Activated CD8-positive, alpha-beta memory T cell treated with anti-CD3 and anti-CD28 coated beads, Interleukin-2, amount 10 ng/mL, durations not matched to agents 7 days and 5 days (primary cell): ENCODE data around the gene MEIKIN. TPM values are rescaled to one million over a fixed set of nuclear protein-coding genes. Genes with fewer than 3 reads are reported as not detected.

Source experiments
- ATAC-seq: fragments of 150-1000 bp; cut with Tn5 transposase; one replicate; pipeline ENCODE4 v1.10.0; 2021; ENCODE audit warnings: moderate library complexity
- CTCF ChIA-PET: fragments of 350-600 bp; sonication (Branson Sonifier 250); formaldehyde crosslinking; loops from one replicate; lab custom pipeline; 2021; ENCODE audit warnings: antibody characterized with exemption; lab: Charles Lee
- DNase-seq: peaks from one replicate; pipeline ENCODE4 v3.0.0-alpha.2; 2020
- H3K27ac Mint-ChIP-seq: one replicate; pipeline ENCODE4 v1.8.0; 2021; ENCODE audit warnings: mild to moderate bottlenecking, mixed read lengths
- H3K27me3 Mint-ChIP-seq: one replicate; pipeline ENCODE4 v1.8.0; 2021; ENCODE audit warnings: mixed read lengths
- H3K36me3 Mint-ChIP-seq: one replicate; pipeline ENCODE4 v1.8.0; 2021; ENCODE audit warnings: mild to moderate bottlenecking, mixed read lengths
- H3K4me1 Mint-ChIP-seq: one replicate; pipeline ENCODE4 v1.8.0; 2021; ENCODE audit warnings: mixed read lengths
- H3K4me3 Mint-ChIP-seq: one replicate; pipeline ENCODE4 v1.8.0; 2021; ENCODE audit warnings: mild to moderate bottlenecking, moderate library complexity, mixed read lengths
- H3K9me3 Mint-ChIP-seq: one replicate; pipeline ENCODE4 v1.8.0; 2022; ENCODE audit warnings: low read depth, mixed read lengths
- total RNA-seq, 2 experiments: library from RNA; stranded (reverse); gene quantifications; one replicate each; pipeline ENCODE4 v1.2.3, GENCODE V29; 2021

MEIKIN gene
- total RNA-seq, 2 experiments from 2014 or later, result not detected

DNA sequence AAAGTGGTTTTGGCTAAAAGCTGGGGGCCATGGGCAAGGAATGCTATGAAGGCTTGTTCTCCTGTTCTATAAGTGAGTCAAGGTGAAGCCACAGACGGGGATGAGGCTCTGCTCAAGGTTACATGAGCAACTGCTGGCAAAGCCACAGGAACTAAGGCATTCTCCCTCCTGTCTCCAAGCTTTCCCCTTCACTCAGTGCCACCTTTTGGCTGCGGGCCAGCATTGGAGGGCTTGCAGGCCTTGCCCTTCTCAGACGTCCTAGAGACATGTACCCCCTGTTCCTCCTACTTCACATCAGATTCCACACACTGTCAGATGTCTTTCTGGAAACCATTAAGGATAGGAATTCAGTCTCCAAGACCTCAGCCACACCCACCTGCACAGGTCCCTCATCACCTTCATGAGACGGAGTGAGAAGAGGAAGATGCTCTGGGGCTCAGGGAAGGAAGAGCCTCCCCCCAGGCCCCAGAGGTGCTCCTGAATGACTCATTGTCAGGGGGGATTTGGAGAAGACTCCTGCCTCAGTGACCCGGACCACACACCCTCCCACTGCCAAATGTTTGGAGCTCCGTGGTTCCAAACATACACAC lies 20.5 kb upstream of the MEIKIN start:
- Mint-ChIP-seq H3K27me3 (no peaks in the 10 kb centered on the region), H3K27ac (no peak overlapping the region), H3K4me3 (no peak overlapping the region), H3K9me3 (no peaks in the 10 kb centered on the region), H3K4me1 (no peaks in the 10 kb centered on the region), H3K36me3 (no peaks in the 10 kb centered on the region)
- ATAC-seq, result no peak
- DNase-seq, result no peak
- CTCF ChIA-PET, result no interaction called here

DNA sequence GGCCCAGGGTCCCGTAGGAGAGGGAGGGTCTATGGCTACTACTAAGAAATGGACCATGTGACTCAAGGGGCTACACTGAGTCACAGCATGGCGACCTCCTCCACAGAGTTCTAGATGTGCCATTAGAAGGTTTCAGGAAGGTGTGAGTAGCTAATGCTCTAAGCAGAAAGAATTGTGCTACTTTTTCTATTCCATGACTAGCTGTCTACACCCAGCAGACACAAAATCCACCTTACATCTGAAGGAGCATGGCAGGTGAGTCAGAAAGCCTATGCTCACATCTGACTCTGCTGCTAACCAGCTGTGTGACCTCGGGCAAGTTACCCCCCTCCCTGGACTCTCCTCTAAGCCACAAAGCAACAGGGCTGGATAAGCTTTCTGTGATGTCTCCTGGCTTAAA lies 14.4 kb upstream of the MEIKIN start:
- CTCF ChIA-PET, result interaction anchor here (0.8 kb wide), 1 partner anchor 47 kb away, joined by 3 read pairs; no protein-coding TSS in a partner anchor
- Mint-ChIP-seq H3K27me3 (peaks cover 2% of the 10 kb centered on the region), H3K27ac (no peak overlapping the region), H3K4me3 (no peak overlapping the region), H3K36me3 (peaks cover 6% of the 10 kb centered on the region), H3K4me1 (peaks cover 11% of the 10 kb centered on the region), H3K9me3 (no peaks in the 10 kb centered on the region)
- DNase-seq (no peak), ATAC-seq (no peak)

DNA sequence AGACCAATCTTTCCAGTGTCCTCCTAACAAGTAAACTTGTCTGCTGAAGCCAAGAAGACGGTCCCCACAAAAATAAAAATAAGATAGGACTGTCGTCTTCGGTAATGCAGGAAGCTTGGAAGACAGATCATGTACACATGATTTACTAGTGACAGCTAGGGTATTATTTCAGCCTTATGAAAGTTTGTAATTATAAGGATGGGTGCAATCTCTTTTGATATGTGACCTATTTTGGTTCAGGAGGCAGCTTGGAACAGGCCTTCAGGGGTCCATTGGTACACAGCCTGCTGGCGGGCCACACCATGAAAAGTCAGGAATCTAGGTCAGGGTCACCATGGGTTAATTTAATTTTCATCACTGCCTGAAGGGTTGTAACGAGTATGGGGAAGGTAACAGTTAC lies 13.7 kb upstream of the MEIKIN start:
- Mint-ChIP-seq H3K27me3 (peaks cover 2% of the 10 kb centered on the region), H3K9me3 (no peaks in the 10 kb centered on the region), H3K4me1 (peaks cover 17% of the 10 kb centered on the region), H3K4me3 (no peak overlapping the region), H3K36me3 (peaks cover 11% of the 10 kb centered on the region), H3K27ac (no peak overlapping the region)
- ATAC-seq, result no peak
- DNase-seq, result no peak
- CTCF ChIA-PET, result no interaction called here

DNA sequence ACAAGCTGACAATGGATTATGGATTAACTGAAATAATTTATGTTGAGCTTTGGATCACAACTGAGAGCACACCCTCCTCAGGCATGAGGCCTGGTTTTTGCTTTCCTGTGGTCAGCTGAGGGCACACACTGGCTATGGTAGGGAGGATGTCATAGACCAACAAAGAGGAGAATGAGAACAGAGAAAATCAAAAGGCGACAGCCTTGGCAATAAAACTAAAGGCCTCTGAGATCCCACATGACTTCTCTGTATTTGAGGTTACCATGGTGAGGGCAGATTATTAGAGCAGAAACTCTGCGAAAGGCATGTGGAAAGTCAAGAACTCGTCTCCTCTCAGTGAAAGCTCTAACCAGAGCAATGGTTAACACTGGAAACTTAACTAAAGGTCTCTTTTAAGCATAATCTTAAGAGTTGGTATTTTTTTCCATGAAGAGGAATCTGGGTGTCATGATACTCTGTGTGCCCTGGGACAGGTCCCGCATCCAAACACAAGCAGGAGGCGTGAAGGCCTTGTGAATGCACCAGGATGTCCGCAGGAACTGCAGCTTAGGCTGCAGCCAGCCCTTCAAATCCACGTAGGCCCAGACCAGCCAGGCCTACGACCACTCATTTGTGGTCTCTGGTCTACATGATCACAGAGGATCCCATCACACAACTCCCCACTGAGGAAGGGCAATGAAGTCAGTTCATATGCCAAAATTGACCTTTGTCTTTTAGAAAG lies 12.4 kb upstream of the MEIKIN start:
- peaks cover 20% of the 10 kb centered on the region for H3K4me1 Mint-ChIP-seq
- DNase-seq (no peak), ATAC-seq (no peak)
- peaks cover 14% of the 10 kb centered on the region for H3K36me3 Mint-ChIP-seq
- peaks cover 2% of the 10 kb centered on the region for H3K27me3 Mint-ChIP-seq
- CTCF ChIA-PET, result no interaction called here
- H3K4me3 Mint-ChIP-seq, result no peak overlapping the region
- no peaks in the 10 kb centered on the region for H3K9me3 Mint-ChIP-seq
- no peak overlapping the region for H3K27ac Mint-ChIP-seq

DNA sequence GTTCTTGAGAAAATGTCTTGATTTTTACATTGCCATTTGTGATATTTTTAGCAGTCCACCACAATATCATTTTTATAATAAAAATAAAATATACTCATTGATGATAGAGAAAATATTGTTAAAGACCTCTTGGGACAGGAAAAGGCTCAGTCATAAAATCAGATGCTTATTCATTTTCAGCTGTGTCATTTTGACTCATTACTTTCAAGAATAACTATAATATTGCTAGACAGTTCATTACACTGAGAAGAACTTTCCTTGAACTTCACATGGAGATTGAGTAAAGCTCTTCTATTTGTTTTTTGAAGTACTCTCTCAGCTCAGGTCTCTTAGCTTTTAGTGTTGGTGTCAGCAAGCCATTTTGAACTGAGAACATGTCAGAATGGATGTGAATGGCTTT lies 8.5 kb upstream of the MEIKIN start:
- H3K4me3 Mint-ChIP-seq, result no peak overlapping the region
- CTCF ChIA-PET, result no interaction called here
- H3K27me3 Mint-ChIP-seq, result peaks cover 5% of the 10 kb centered on the region
- H3K4me1 Mint-ChIP-seq, result peaks cover 20% of the 10 kb centered on the region
- peaks cover 9% of the 10 kb centered on the region for H3K36me3 Mint-ChIP-seq
- no peak overlapping the region for H3K27ac Mint-ChIP-seq
- DNase-seq, result no peak
- no peaks in the 10 kb centered on the region for H3K9me3 Mint-ChIP-seq
- peak; percentile 30 for ATAC-seq

DNA sequence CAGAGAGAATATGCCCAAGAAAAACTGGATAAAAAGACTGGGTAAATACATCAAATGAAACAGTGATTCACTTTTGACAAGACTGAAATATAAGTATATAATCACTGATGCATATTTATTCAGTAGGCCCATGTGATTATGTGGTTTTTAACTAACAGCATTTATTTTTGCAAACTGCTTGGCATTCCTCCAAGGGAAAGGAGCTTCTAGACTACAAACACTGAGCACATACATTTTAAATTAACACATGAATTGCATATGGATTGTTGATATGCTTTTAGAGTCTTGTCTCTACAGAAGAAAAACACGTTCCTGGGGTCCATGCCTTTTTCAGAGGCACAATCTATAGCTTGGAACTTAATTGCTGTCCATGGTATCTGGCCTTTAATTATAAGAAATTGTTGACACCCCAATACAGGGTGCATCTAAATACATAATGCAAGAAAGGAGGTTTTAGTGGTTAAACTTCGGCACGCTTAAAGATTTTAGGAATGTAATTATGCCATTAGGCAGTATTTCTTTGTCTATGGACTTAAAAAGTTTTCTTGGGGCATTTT lies 6.9 kb upstream of the MEIKIN start:
- Mint-ChIP-seq H3K27me3 (peaks cover 5% of the 10 kb centered on the region), H3K36me3 (peaks cover 9% of the 10 kb centered on the region), H3K9me3 (no peaks in the 10 kb centered on the region), H3K4me3 (no peak overlapping the region), H3K27ac (no peak overlapping the region), H3K4me1 (peaks cover 13% of the 10 kb centered on the region)
- ATAC-seq, result no peak
- CTCF ChIA-PET, result no interaction called here
- no peak for DNase-seq

DNA sequence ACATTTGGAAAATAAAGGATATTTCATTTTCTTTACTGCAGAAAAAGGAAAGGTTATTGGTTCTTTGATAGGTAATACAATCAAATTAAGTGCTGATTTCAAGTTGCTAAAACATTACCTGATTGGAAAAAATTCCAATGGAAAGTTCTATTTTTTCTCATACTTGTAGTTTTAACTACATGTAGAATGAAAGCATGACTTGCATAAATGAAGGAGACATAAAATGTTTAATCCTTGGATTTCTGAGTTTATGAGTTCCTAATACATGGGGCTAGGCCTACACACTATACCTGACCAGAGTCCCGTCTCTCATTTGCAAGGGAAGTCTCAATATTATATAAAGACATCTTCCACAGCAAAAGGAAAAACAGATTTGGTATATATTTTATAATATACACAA lies 5.2 kb upstream of the MEIKIN start:
- ATAC-seq (no peak), DNase-seq (no peak)
- H3K36me3 Mint-ChIP-seq, result peaks cover 9% of the 10 kb centered on the region
- no peak overlapping the region for H3K4me3 Mint-ChIP-seq
- peaks cover 5% of the 10 kb centered on the region for H3K27me3 Mint-ChIP-seq
- H3K27ac Mint-ChIP-seq, result no peak overlapping the region
- CTCF ChIA-PET, result no interaction called here
- peaks cover 9% of the 10 kb centered on the region for H3K4me1 Mint-ChIP-seq
- H3K9me3 Mint-ChIP-seq, result no peaks in the 10 kb centered on the region

DNA sequence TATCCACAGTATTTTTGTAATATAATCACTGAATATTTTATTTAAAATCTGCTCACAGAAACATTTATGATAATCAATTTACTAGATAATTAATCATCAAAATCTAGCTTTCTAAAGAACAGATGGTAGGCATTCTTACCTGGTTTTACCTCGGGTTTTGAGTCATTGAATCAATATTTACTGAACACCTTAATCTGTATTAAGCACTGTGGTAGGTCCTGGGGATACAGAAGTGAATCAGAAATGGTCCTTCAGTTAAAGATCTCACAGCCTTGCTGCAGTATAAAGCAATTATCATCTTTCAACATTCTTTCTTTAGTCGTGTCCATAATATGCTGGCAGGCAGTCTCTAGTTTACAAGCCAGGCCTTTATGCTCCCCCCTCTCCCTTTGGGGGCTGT lies 2.0 kb upstream of the MEIKIN start:
- Mint-ChIP-seq H3K27me3 (peaks cover 3% of the 10 kb centered on the region), H3K36me3 (no peaks in the 10 kb centered on the region), H3K27ac (no peak overlapping the region), H3K4me1 (no peaks in the 10 kb centered on the region), H3K9me3 (no peaks in the 10 kb centered on the region), H3K4me3 (no peak overlapping the region)
- DNase-seq (no peak), ATAC-seq (no peak)
- CTCF ChIA-PET, result no interaction called here

DNA sequence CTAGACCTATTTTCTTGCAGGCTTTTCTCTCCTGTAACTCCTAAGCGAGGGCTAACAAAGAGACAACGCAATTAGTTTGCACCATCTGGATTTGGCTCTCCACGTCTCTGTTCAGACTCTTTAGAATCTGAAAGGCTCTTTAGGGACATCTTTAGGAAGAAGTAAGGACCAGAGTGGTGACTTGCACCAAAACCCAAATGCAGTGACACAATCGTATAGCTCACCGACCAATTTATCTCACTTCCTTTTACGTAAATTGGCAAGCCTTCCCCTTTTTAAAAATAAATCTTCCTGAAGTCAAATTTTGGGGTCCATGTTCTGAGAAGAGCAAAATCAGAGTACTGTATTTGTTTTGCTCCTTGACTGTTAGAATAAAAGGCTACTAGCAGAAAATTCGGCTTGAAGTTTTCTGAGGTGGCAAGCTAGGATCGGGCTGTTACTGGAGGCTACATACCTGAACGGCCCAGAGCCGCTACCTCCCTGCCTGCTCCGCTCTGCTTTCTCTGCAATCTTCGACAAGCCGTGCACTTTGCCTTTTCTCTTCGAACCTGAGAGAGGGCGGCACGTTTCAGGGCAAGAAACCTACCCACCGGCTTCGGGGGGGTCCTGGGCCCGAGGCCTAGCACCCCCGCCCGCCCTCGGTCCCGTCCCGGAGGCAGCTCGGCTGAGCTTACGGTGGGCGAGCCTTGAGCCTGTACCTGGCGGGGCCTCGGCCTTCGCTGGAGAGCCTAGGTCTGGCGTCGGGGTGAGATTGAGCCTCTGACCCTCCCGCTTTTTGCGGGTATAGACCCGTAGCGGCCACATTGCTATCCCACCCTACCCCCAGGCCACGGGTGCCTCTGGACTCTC lies 537 bp downstream of the MEIKIN start:
- H3K36me3 Mint-ChIP-seq, result no peaks in the 10 kb centered on the region
- no peak overlapping the region for H3K27ac Mint-ChIP-seq
- no peak overlapping the region for H3K4me3 Mint-ChIP-seq
- H3K9me3 Mint-ChIP-seq, result no peaks in the 10 kb centered on the region
- CTCF ChIA-PET, result interaction anchor here (1.1 to 1.3 kb wide), 2 partner anchors 41 to 110 kb away, joined by 3 read pairs; no protein-coding TSS in a partner anchor
- H3K27me3 Mint-ChIP-seq, result peaks cover under 1% of the 10 kb centered on the region
- ATAC-seq (no peak), DNase-seq (no peak)
- no peaks in the 10 kb centered on the region for H3K4me1 Mint-ChIP-seq

DNA sequence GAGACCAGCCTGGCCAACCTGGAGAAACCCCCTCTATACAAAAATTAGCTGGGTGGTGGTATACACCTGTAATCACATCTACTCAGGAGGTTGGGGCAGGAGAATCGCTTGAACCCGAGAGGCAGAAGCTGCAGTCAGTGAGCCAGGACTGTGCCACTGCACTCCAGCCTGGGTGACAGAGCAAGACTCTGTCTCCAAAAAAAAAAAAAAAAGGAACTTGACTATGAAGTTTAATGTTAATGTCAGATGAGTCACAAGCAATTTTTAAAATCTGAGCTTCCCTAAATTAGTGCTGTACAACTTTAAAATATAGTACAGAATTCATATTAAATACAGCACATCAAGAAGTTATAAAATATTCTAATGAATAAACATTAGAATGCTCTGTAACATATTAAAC lies 1.5 kb downstream of the MEIKIN start:
- ATAC-seq (no peak), DNase-seq (no peak)
- CTCF ChIA-PET, result interaction anchor here (0.7 to 1.3 kb wide), 2 partner anchors 39 to 42 kb away, joined by 3 read pairs; no protein-coding TSS in a partner anchor
- no peaks in the 10 kb centered on the region for H3K4me1 Mint-ChIP-seq
- H3K27me3 Mint-ChIP-seq, result peaks cover 3% of the 10 kb centered on the region
- no peaks in the 10 kb centered on the region for H3K36me3 Mint-ChIP-seq
- H3K9me3 Mint-ChIP-seq, result no peaks in the 10 kb centered on the region
- no peak overlapping the region for H3K27ac Mint-ChIP-seq
- H3K4me3 Mint-ChIP-seq, result no peak overlapping the region

DNA sequence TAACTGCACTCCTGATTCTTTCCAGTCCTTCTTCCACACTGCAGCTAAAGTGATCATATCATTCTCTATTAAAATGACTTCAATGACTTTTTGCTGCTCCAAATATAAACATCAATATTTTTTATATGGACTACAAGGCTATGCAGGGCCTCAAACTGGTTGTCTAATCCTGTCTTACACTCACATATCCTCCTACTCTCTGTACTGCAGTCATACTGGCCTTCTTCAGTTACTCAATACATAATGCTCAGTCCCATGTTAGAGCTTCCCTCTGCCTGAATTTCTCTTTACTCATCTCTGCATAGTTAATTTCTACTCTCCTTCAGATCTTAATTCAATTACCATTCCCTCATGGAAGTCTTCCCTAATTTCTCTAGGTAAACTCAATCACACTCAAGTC lies 3.4 kb downstream of the MEIKIN start:
- Mint-ChIP-seq H3K4me1 (no peaks in the 10 kb centered on the region), H3K4me3 (no peak overlapping the region), H3K27me3 (peaks cover 6% of the 10 kb centered on the region), H3K9me3 (no peaks in the 10 kb centered on the region), H3K36me3 (no peaks in the 10 kb centered on the region), H3K27ac (no peak overlapping the region)
- ATAC-seq (no peak), DNase-seq (no peak)
- CTCF ChIA-PET, result no interaction called here

DNA sequence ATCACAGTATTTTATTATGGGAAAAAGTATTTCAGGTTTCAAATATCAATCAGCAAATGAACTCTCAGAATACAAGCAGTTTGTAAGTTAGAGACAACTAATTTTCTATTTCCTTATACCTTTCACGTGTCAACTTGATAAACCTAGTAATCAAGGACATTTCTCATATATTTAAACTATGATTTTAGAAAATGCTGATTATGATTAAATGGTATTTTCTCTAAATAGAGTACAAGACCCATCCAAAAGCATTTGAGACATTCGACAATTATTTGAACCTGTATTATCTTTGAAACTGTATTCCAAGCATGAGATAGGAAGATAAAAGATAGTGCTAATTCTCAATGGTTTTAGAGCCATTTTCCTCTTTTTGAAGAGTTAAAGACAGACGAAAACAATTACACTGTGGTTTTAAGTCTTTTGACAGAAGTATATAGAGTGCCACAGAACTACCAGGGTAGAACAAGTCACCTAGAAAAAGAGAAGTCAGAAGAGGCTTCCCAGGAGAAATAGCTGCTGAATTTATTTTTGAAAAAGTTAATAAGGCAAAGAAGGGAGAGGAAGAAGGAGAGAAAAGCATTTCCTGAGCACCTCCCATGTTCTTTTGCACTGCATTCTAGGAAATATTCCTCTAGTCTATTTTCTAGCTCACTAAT lies 5.6 kb downstream of the MEIKIN start:
- CTCF ChIA-PET, result no interaction called here
- Mint-ChIP-seq H3K4me1 (no peaks in the 10 kb centered on the region), H3K27ac (no peak overlapping the region), H3K9me3 (no peaks in the 10 kb centered on the region), H3K4me3 (no peak overlapping the region), H3K27me3 (peaks cover 8% of the 10 kb centered on the region), H3K36me3 (no peaks in the 10 kb centered on the region)
- DNase-seq (no peak), ATAC-seq (no peak)

DNA sequence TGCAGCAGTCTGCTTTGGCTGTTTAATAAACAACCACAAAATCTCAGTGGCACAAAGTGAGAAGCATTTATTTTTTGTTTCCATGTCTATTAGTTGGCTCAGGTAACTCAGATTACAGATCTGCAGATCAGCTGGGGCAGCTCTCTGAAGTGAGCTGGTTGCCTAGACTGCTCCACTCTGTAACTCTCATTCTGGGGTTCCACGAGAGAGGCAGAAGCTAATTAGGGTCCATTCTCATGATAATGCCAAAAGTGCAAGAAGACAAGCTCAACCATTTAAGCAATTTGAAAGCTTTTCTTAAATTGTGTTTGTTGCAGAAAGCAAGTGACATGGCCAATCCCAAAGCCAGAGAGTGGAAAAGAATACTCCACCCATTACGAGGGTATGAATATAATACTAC lies 13.2 kb downstream of the MEIKIN start:
- Mint-ChIP-seq H3K36me3 (peaks cover 5% of the 10 kb centered on the region), H3K27ac (no peak overlapping the region), H3K9me3 (peaks cover 16% of the 10 kb centered on the region)

More for the DNA sequence above, 13.2 kb downstream of the MEIKIN start:
- CTCF ChIA-PET, result no interaction called here
- H3K4me3 Mint-ChIP-seq, result no peak overlapping the region
- H3K27me3 Mint-ChIP-seq, result peaks cover 12% of the 10 kb centered on the region
- DNase-seq, result no peak
- no peak for ATAC-seq
- no peaks in the 10 kb centered on the region for H3K4me1 Mint-ChIP-seq
